ENCODE data around the gene PRKAG2. TPM values are rescaled to one million over a fixed set of nuclear protein-coding genes. Genes with fewer than 3 reads are reported as not detected.

The PRKAG2 gene
- polyA plus RNA-seq, 2 donors: 9.0 to 11.2 TPM

DNA sequence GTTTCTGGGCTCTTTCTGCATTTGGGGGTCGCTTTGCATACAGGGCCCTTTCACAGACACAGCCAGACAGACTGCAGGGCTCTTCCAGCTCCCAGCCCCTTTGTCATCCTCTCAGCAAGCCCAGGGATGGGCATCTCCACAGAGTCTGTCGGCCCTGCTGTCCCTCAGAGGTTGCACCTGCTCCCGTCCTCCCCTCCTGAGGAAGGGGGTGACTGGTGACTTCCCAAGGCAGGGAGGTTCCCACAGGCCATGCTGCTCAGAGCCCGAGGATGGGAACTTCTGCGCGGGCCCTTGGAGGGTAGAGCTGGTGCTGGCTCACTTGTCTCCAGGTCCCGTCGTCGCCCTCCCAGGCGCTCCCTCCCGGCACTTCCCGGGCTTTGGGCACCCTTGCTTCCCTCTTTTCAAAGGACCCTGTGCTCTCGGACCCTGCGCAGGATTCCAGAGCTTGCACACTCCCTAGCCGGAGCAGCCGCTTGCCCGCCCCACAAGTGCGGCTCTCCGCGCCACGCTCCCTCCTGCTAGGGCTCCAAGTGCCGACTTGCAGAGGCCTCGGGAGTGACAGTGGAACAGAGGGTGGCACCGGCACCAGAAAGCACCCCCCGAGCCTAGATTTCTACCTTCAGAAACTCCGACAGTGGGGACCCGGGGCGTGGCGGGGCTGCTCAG, 152.5 kb downstream of the PRKAG2 start:
- Histone ChIP-seq H3K4me3 (ENCODE audit: low read depth in 1 of 2, low read length in 2 of 2) (no peak overlapping the region), H3K36me3 (ENCODE audit: control insufficient read depth in 2 of 2, insufficient read depth in 2 of 2, low read length in 1 of 2) (peaks cover 0 to 6% of the 10 kb centered on the region in 2 donors), H3K27me3 (ENCODE audit: control insufficient read depth in 1 of 2, insufficient read depth in 2 of 2, low read length in 2 of 2) (no peaks in the 10 kb centered on the region), H3K4me1 (ENCODE audit: control insufficient read depth in 2 of 2, insufficient read depth in 2 of 2, low read length in 1 of 2) (peaks cover 5 to 10% of the 10 kb centered on the region in 2 donors), H3K27ac (ENCODE audit: low read depth in 2 of 2, low read length in 1 of 2) (no peak overlapping the region), H3K9me3 (ENCODE audit: control insufficient read depth in 2 of 2, insufficient read depth in 1 of 2, low read depth in 1 of 2, low read length in 1 of 2) (no peaks in the 10 kb centered on the region)
- 96 to 97% methylated on average over 29 of the region's 29 CpGs for WGBS, 2 donors

DNA sequence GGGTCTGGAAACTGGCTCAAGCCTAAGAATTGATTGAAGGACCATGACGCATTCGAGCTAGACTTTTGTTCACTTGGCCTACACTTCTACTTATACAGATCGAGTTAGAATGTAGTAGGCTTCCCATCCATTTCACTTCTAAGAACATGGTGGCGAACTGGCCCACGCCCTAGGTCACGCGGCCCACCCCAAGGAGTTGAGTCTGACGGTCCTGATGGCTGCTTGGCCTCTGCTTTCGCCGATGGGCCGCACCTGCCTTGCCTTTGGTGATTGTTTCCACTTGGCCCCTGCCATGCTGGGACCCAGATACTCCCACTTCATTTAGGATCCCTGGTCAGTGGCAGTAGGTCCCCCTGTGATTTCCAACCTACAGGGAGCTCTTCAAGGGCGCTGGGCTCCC, 153.6 kb downstream of the PRKAG2 start:
- Histone ChIP-seq H3K36me3 (ENCODE audit: control insufficient read depth in 2 of 2, insufficient read depth in 2 of 2, low read length in 1 of 2) (peaks cover 0 to 4% of the 10 kb centered on the region in 2 donors), H3K4me3 (ENCODE audit: low read depth in 1 of 2, low read length in 2 of 2) (no peak overlapping the region), H3K27me3 (ENCODE audit: control insufficient read depth in 1 of 2, insufficient read depth in 2 of 2, low read length in 2 of 2) (no peaks in the 10 kb centered on the region), H3K9me3 (ENCODE audit: control insufficient read depth in 2 of 2, insufficient read depth in 1 of 2, low read depth in 1 of 2, low read length in 1 of 2) (no peaks in the 10 kb centered on the region), H3K27ac (ENCODE audit: low read depth in 2 of 2, low read length in 1 of 2) (no peak overlapping the region), H3K4me1 (ENCODE audit: control insufficient read depth in 2 of 2, insufficient read depth in 2 of 2, low read length in 1 of 2) (peaks cover 5 to 10% of the 10 kb centered on the region in 2 donors)
- WGBS, 2 donors: 94 to 96% methylated on average over 12 of the region's 12 CpGs

DNA sequence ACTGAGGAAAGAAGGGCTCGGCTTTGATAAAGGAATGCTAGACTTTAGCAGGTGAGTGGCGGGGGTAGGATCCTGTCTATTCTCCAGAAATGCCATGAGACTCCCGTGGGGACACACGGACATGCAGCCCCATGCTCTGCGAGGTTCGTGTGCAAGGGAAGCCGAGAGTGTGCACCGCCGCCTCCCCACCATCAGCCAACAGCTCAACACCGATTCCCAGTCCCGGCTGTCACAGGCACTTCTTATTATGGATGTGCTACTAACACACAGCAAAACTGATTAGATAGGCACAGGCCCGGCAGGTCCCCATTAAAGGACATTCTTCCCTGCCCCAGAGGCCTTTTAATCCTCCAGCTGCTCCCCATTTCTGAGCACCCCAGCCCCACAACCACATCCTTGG, 154.4 kb downstream of the PRKAG2 start:
- WGBS, 2 donors: 92 to 94% methylated on average over 12 of the region's 12 CpGs
- H3K36me3 ChIP-seq (ENCODE audit: control insufficient read depth in 2 of 2, insufficient read depth in 2 of 2, low read length in 1 of 2): peaks cover 0 to 4% of the 10 kb centered on the region in 2 donors

DNA sequence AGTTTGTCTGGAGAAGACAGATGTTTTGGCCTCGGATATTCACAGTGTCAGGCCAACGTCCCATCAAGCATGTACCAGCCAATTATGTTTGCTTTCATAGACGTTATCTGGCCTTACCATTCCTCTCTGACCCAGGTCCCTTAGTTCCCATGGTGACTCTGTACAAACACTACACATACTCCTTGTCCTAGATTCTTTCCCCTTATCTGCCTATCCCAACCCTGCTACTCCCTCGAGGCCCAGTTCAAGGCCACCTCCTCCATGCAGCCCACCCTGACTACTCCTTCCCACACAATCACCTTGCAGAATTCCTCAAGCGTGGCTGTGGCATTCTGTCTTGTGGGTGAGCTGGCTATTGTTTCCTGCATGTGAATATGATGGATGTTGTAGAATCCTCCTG, 155.2 kb downstream of the PRKAG2 start:
- no peak overlapping the region for H3K4me3 ChIP-seq (ENCODE audit: low read depth in 1 of 2, low read length in 2 of 2)
- H3K9me3 ChIP-seq (ENCODE audit: control insufficient read depth in 2 of 2, insufficient read depth in 1 of 2, low read depth in 1 of 2, low read length in 1 of 2): no peaks in the 10 kb centered on the region
- H3K36me3 ChIP-seq (ENCODE audit: control insufficient read depth in 2 of 2, insufficient read depth in 2 of 2, low read length in 1 of 2): peaks cover 0 to 4% of the 10 kb centered on the region in 2 donors
- WGBS, 2 donors: 58 to 71% methylated on average over 5 of the region's 5 CpGs
- H3K27me3 ChIP-seq (ENCODE audit: control insufficient read depth in 1 of 2, insufficient read depth in 2 of 2, low read length in 2 of 2): no peaks in the 10 kb centered on the region
- peaks cover 0 to 2% of the 10 kb centered on the region in 2 donors for H3K4me1 ChIP-seq (ENCODE audit: control insufficient read depth in 2 of 2, insufficient read depth in 2 of 2, low read length in 1 of 2)
- H3K27ac ChIP-seq (ENCODE audit: low read depth in 2 of 2, low read length in 1 of 2): no peak overlapping the region

More for the DNA sequence above, 154.4 kb downstream of the PRKAG2 start:
- Histone ChIP-seq H3K9me3 (ENCODE audit: control insufficient read depth in 2 of 2, insufficient read depth in 1 of 2, low read depth in 1 of 2, low read length in 1 of 2) (no peaks in the 10 kb centered on the region), H3K4me1 (ENCODE audit: control insufficient read depth in 2 of 2, insufficient read depth in 2 of 2, low read length in 1 of 2) (peaks cover 2 to 5% of the 10 kb centered on the region in 2 donors), H3K27ac (ENCODE audit: low read depth in 2 of 2, low read length in 1 of 2) (no peak overlapping the region), H3K27me3 (ENCODE audit: control insufficient read depth in 1 of 2, insufficient read depth in 2 of 2, low read length in 2 of 2) (no peaks in the 10 kb centered on the region), H3K4me3 (ENCODE audit: low read depth in 1 of 2, low read length in 2 of 2) (no peak overlapping the region)

DNA sequence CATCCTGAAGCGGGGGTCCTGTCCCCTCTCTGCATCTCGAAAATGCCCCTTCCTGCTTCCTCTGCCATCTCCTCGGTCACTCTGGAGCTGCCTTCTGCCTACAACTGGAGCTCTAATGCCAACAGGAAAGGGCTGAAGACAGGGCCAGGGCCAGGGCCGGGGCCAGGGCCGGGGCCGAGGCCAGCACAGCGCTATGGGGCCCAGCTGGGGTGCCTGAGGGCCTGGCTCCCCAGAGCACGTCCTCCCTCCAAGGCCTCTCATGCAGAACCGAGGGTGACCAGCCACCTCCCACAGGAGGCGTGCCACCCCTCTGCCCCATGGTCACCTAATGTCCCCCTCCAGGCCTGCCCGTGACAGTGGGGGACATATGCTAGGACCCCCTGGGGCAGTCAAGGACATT, 155.7 kb downstream of the PRKAG2 start:
- no peak overlapping the region for H3K4me3 ChIP-seq (ENCODE audit: low read depth in 1 of 2, low read length in 2 of 2)
- peaks cover 0 to 4% of the 10 kb centered on the region in 2 donors for H3K36me3 ChIP-seq (ENCODE audit: control insufficient read depth in 2 of 2, insufficient read depth in 2 of 2, low read length in 1 of 2)
- H3K4me1 ChIP-seq (ENCODE audit: control insufficient read depth in 2 of 2, insufficient read depth in 2 of 2, low read length in 1 of 2): peaks cover 0 to 4% of the 10 kb centered on the region in 2 donors
- no peaks in the 10 kb centered on the region for H3K27me3 ChIP-seq (ENCODE audit: control insufficient read depth in 1 of 2, insufficient read depth in 2 of 2, low read length in 2 of 2)
- no peaks in the 10 kb centered on the region for H3K9me3 ChIP-seq (ENCODE audit: control insufficient read depth in 2 of 2, insufficient read depth in 1 of 2, low read depth in 1 of 2, low read length in 1 of 2)
- WGBS, 2 donors: 81 to 91% methylated on average over 11 of the region's 11 CpGs
- no peak overlapping the region for H3K27ac ChIP-seq (ENCODE audit: low read depth in 2 of 2, low read length in 1 of 2)

DNA sequence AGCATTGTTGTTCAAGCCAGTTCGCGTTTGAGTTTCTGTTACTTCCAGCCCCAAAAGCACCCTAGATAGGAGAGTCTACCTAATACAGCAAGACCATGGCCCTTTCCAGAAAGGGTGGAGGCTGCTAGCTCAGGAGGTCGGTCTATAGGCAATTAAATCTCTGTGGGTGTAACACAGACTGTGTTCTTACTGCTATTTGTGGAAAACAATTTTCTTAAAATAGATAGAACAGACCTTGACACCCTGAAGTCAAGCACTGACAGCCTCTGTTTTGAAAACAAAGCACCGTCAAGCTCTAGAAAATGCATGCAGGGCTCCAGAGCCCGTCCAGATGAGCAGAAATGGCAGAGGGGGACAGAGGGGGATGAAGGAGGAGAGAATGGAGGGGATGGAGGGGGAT, 156.6 kb downstream of the PRKAG2 start:
- Histone ChIP-seq H3K9me3 (ENCODE audit: control insufficient read depth in 2 of 2, insufficient read depth in 1 of 2, low read depth in 1 of 2, low read length in 1 of 2) (no peaks in the 10 kb centered on the region), H3K4me1 (ENCODE audit: control insufficient read depth in 2 of 2, insufficient read depth in 2 of 2, low read length in 1 of 2) (peaks cover 0 to 4% of the 10 kb centered on the region in 2 donors), H3K27ac (ENCODE audit: low read depth in 2 of 2, low read length in 1 of 2) (no peak overlapping the region), H3K27me3 (ENCODE audit: control insufficient read depth in 1 of 2, insufficient read depth in 2 of 2, low read length in 2 of 2) (no peaks in the 10 kb centered on the region), H3K36me3 (ENCODE audit: control insufficient read depth in 2 of 2, insufficient read depth in 2 of 2, low read length in 1 of 2) (peaks cover 0 to 4% of the 10 kb centered on the region in 2 donors), H3K4me3 (ENCODE audit: low read depth in 1 of 2, low read length in 2 of 2) (no peak overlapping the region)
- WGBS, 2 donors: 70 to 79% methylated on average over 5 of the region's 5 CpGs

DNA sequence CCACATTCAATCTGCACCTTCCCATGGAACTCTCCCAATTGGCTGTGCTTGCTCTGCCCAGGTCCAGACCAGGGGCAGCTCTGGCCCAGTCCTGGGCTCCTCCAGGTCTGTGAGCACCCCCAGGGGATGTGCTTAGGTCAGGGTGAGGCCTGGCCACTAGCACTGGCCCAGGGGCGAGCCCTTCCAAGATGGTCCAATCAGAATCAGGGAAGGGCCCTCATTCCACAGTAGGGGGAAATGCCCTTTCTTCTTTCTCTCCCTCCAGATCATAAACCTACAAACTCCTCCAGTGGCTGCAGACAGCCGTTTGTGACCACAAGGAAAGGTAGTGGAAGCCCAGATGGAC, 157.0 kb downstream of the PRKAG2 start:
- peaks cover 0 to 1% of the 10 kb centered on the region in 2 donors for H3K36me3 ChIP-seq (ENCODE audit: control insufficient read depth in 2 of 2, insufficient read depth in 2 of 2, low read length in 1 of 2)
- WGBS, 2 donors: 87 to 89% methylated on average over 2 of the region's 2 CpGs

DNA sequence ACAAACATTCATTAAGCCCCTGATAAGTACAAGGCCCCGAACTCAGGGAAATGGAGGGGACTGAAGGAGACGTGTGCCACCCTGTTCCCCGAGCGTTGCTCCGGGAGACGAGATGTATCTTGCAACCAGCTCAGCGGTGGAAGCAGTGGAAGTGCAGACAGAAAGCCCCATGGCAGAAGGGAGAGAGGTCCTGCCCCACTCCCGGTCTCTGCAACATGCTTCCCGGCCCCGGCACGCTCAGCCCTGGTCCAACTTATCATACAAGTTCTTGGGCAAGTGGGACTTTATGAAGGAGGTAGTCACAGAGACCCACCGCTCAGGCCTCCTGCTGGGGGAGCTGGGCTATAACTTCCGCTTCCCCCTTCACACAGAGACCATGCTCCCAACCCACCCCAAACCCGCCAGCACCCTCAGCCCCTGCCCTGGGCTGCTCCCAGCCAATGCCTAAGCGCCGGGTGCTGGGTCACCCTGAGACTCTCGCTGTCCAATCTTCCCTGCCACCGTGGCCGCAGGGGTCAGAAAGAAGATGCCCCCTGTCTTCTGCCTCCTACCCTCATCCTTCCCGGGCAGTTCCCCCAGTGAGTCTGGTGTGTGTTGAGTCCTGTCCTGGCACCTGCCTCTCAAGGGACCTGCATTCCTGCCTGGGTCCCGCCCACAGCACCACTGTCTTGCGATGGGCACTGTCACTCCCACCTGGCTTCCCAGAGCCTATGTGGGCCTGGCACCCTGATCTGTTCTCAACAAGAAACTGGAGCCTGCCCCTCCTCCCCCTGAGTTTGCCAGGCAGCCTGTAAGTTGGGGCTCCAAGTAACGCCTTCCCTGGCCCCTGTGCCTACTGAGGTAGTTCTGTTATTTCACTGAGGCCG, 157.7 kb downstream of the PRKAG2 start:
- no peaks in the 10 kb centered on the region for H3K27me3 ChIP-seq (ENCODE audit: control insufficient read depth in 1 of 2, insufficient read depth in 2 of 2, low read length in 2 of 2)
- H3K36me3 ChIP-seq (ENCODE audit: control insufficient read depth in 2 of 2, insufficient read depth in 2 of 2, low read length in 1 of 2): no peaks in the 10 kb centered on the region
- WGBS, 2 donors: 93 to 96% methylated on average over 24 of the region's 24 CpGs
- H3K9me3 ChIP-seq (ENCODE audit: control insufficient read depth in 2 of 2, insufficient read depth in 1 of 2, low read depth in 1 of 2, low read length in 1 of 2): no peaks in the 10 kb centered on the region
- peaks cover 0 to 4% of the 10 kb centered on the region in 2 donors for H3K4me1 ChIP-seq (ENCODE audit: control insufficient read depth in 2 of 2, insufficient read depth in 2 of 2, low read length in 1 of 2)
- H3K27ac ChIP-seq (ENCODE audit: low read depth in 2 of 2, low read length in 1 of 2): no peak overlapping the region
- H3K4me3 ChIP-seq (ENCODE audit: low read depth in 1 of 2, low read length in 2 of 2): no peak overlapping the region

More for the DNA sequence above, 157.0 kb downstream of the PRKAG2 start:
- Histone ChIP-seq H3K4me1 (ENCODE audit: control insufficient read depth in 2 of 2, insufficient read depth in 2 of 2, low read length in 1 of 2) (peaks cover 0 to 4% of the 10 kb centered on the region in 2 donors), H3K27ac (ENCODE audit: low read depth in 2 of 2, low read length in 1 of 2) (no peak overlapping the region), H3K4me3 (ENCODE audit: low read depth in 1 of 2, low read length in 2 of 2) (no peak overlapping the region), H3K27me3 (ENCODE audit: control insufficient read depth in 1 of 2, insufficient read depth in 2 of 2, low read length in 2 of 2) (no peaks in the 10 kb centered on the region), H3K9me3 (ENCODE audit: control insufficient read depth in 2 of 2, insufficient read depth in 1 of 2, low read depth in 1 of 2, low read length in 1 of 2) (no peaks in the 10 kb centered on the region)

DNA sequence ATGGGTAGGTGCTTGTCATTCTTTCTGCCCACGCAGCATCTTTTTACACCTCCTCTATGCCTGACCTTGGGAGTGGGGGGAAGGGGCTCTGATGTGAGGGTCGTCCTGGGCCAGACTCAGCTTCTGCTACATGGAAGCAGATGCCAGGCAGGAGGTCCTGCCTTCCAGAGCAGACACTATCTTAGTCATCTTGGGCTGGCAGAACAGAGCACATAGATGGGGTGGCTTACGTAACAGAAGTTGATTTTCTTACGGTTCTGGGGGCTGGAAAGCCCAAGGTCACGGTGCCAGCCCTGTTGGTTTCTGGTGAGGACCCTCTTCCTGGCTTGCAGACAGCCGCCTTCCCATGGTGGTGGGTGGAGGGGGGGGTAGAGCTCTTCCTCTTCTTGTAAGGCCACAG, 159.0 kb downstream of the PRKAG2 start:
- Histone ChIP-seq H3K27ac (ENCODE audit: low read depth in 2 of 2, low read length in 1 of 2) (no peak overlapping the region), H3K4me1 (ENCODE audit: control insufficient read depth in 2 of 2, insufficient read depth in 2 of 2, low read length in 1 of 2) (peaks cover 0 to 4% of the 10 kb centered on the region in 2 donors), H3K9me3 (ENCODE audit: control insufficient read depth in 2 of 2, insufficient read depth in 1 of 2, low read depth in 1 of 2, low read length in 1 of 2) (no peaks in the 10 kb centered on the region), H3K4me3 (ENCODE audit: low read depth in 1 of 2, low read length in 2 of 2) (no peak overlapping the region), H3K36me3 (ENCODE audit: control insufficient read depth in 2 of 2, insufficient read depth in 2 of 2, low read length in 1 of 2) (no peaks in the 10 kb centered on the region), H3K27me3 (ENCODE audit: control insufficient read depth in 1 of 2, insufficient read depth in 2 of 2, low read length in 2 of 2) (no peaks in the 10 kb centered on the region)
- WGBS, 2 donors: 84 to 88% methylated on average over 6 of the region's 6 CpGs
